K562 (cell line): ENCODE measurements around the gene DUOX2. TPM values are rescaled to one million over a fixed set of nuclear protein-coding genes. Genes with fewer than 3 reads are reported as not detected.

ENCODE experiments used
- ATAC-seq: fragments of 200-7000 bp; cut with Tn5 transposase; 3 replicates; pipeline ENCODE4 v1.9.1; 2020; ENCODE audit warnings: moderate library complexity
- BruUV-seq: library from RNA; stranded (reverse); fragments of 400-500 nt; replicated peaks from 2 replicates; lab custom pipeline; 2021; lab: Mats Ljungman, UMichigan
- CTCF ChIA-PET: fragments of 300-600 bp; formaldehyde crosslinking; extraction: SDS; loops from one replicate; lab custom pipeline; 2021; ENCODE audit warnings: low intra/inter-chr PET ratio; lab: Yijun Ruan, JAX
- POLR2A ChIA-PET: fragments of 300-600, 350-650 bp; sonication (Branson Sonifier 250); formaldehyde crosslinking; extraction: SDS; loops from one replicate; lab custom pipeline; 2021; ENCODE audit warnings: antibody characterized with exemption, inconsistent platforms; lab: Yijun Ruan, JAX
- DNase-seq, 4 experiments: peaks; one replicate each; pipeline versions ENCODE4 v3.0.0 to v3.0.0-alpha.2; 2011 to 2018; ENCODE audit warnings: low spot score in 3 of 4, mixed read lengths in 3 of 4; ENCODE audit errors: extremely low read depth in 1 of 4
- FAIRE-seq: peaks from 2 replicates; lab custom pipeline; 2011; peaks lifted over from hg19 to GRCh38; lab: Jason Lieb, UNC
- H2AFZ ChIP-seq: 2 replicates; pipeline ENCODE4 v1.6.0; 2011; ENCODE audit warnings: low read depth, low read length, control low read depth, inconsistent platforms
- H3K27ac ChIP-seq: fragments of 200-600 bp; 3 replicates; pipeline ENCODE4 v1.8.0; 2011; ENCODE audit warnings: low read depth, mild to moderate bottlenecking, control low read depth, inconsistent platforms, low read length, moderate library complexity, mixed read lengths; ENCODE audit errors: extremely low read depth
- H3K27me3 ChIP-seq, 2 experiments: fragments of 300-600 bp in 1 of 2; 2 replicates in 1 of 2; 3 replicates in 1 of 2; pipeline versions ENCODE4 v1.6.0 to v1.8.0; 2011; ENCODE audit warnings: inconsistent platforms in 2 of 2, low read length in 2 of 2, mild to moderate bottlenecking in 1 of 2, mixed read lengths in 1 of 2, moderate library complexity in 1 of 2; ENCODE audit not compliant: control insufficient read depth in 2 of 2, insufficient read depth in 2 of 2
- H3K36me3 ChIP-seq: fragments of 300-600 bp; 3 replicates; pipeline ENCODE4 v1.8.0; 2011; ENCODE audit warnings: mild to moderate bottlenecking, low read length, inconsistent platforms; ENCODE audit not compliant: control insufficient read depth, insufficient read depth
- H3K4me1 ChIP-seq, 2 experiments: fragments of 200-600 bp in 1 of 2; replicated peaks in 1 of 2; 2 replicates in 1 of 2; 3 replicates in 1 of 2; pipeline versions ENCODE4 v1.5.1 to v1.8.0; 2011; ENCODE audit warnings: inconsistent platforms in 2 of 2, low read length in 2 of 2, mild to moderate bottlenecking in 1 of 2, mixed read lengths in 1 of 2, moderate library complexity in 1 of 2; ENCODE audit not compliant: control insufficient read depth in 2 of 2, insufficient read depth in 2 of 2
- H3K4me2 ChIP-seq: 2 replicates; pipeline ENCODE4 v1.6.1; 2011; ENCODE audit warnings: low read length, control low read depth, inconsistent platforms, mixed read lengths; ENCODE audit not compliant: insufficient read depth
- H3K4me3 ChIP-seq: fragments of 200-600 bp; sonication (generic), shearing (Covaris generic); 2 replicates; pipeline ENCODE4 v1.5.1; 2016; ENCODE audit warnings: control low read depth, inconsistent platforms
- H3K79me2 ChIP-seq: fragments of 200-600 bp; 3 replicates; pipeline ENCODE4 v1.8.0; 2011; ENCODE audit warnings: low read length, inconsistent platforms; ENCODE audit not compliant: control insufficient read depth, insufficient read depth
- H3K9ac ChIP-seq, 2 experiments: 2 replicates each; pipeline versions ENCODE4 v1.6.0 to v1.6.1; 2011; ENCODE audit warnings: low read depth in 2 of 2, low read length in 2 of 2, control low read depth in 1 of 2, inconsistent platforms in 1 of 2, mild to moderate bottlenecking in 1 of 2, mixed read lengths in 1 of 2; ENCODE audit not compliant: insufficient read depth in 1 of 2
- H3K9me1 ChIP-seq: one replicate; pipeline ENCODE4 v1.6.0; 2011; ENCODE audit warnings: inconsistent platforms, mild to moderate bottlenecking, low read length, moderate library complexity; ENCODE audit not compliant: control insufficient read depth, insufficient read depth
- H3K9me3 ChIP-seq: replicated peaks from 2 replicates; pipeline ENCODE4 v1.5.1; 2011; ENCODE audit warnings: low read depth, low read length, inconsistent platforms; ENCODE audit not compliant: control insufficient read depth, insufficient read depth
- H4K20me1 ChIP-seq: replicated peaks from 2 replicates; pipeline ENCODE4 v1.6.1; 2011; ENCODE audit warnings: low read length, inconsistent platforms, mixed read lengths; ENCODE audit not compliant: control insufficient read depth, insufficient read depth
- ATF4 ChIP-seq: fragments of 450-650 bp; formaldehyde crosslinking; IDR thresholded peaks from 2 replicates; pipeline ENCODE4 v1.4.0; 2022; ENCODE audit warnings: mild to moderate bottlenecking, moderate library complexity
- ELF2 ChIP-seq: fragments of 250-450 bp; sonication (Bioruptor Pico); IDR thresholded peaks from 2 replicates; pipeline ENCODE4 v1.5.0; 2021; ENCODE audit warnings: mild to moderate bottlenecking
- HCFC1 ChIP-seq: IDR thresholded peaks from 2 replicates; pipeline ENCODE4 v1.6.1; 2012; ENCODE audit warnings: low read depth, low read length, improper control_type of control experiment
- RBBP5 ChIP-seq: fragments of 200-600 bp; sonication (generic); IDR thresholded peaks from 2 replicates; pipeline ENCODE4 v1.6.1; 2012; ENCODE audit warnings: borderline replicate concordance, mild to moderate bottlenecking, low read length, control low read depth, inconsistent platforms; ENCODE audit not compliant: insufficient read depth, poor library complexity, severe bottlenecking
- TCFL5 ChIP-seq: fragments of 250-450 bp; sonication (Bioruptor Pico); conservative IDR thresholded peaks from 2 replicates; pipeline ENCODE4 v1.6.1; 2021; ENCODE audit warnings: mild to moderate bottlenecking, moderate library complexity, matching md5 sums
- ZFX ChIP-seq: sonication (generic); formaldehyde crosslinking; IDR thresholded peaks from 2 replicates; pipeline ENCODE4 v1.8.0; 2022; ENCODE audit warnings: mild to moderate bottlenecking, missing genetic modification reagents, moderate library complexity
- ZNF592 ChIP-seq: fragments of 450-650 bp; IDR thresholded peaks from 2 replicates; pipeline ENCODE4 v1.6.1; 2017; ENCODE audit warnings: antibody characterized with exemption, mild to moderate bottlenecking
- WGBS: fragments of 100-300 bp; shearing (Covaris generic); methylation state at CpG from one replicate; pipeline ENCODE4 v1.1.6; 2016; ENCODE audit warnings: low coverage, mixed read lengths; ENCODE audit not compliant: insufficient coverage; ENCODE audit errors: missing lambda C conversion rate; 5-methylcytosine and 5-hydroxymethylcytosine counted together
- in situ Hi-C: fragments of 300-500 bp; cut with MboI; formaldehyde crosslinking; loops from 4 replicates; pipeline ENCODE4 v1.15.0; 2018; ENCODE audit warnings: inconsistent platforms, mixed read lengths
- intact Hi-C: fragments of 100-400 bp; cut with micrococcal nuclease; formaldehyde crosslinking; loops from 2 replicates; pipeline ENCODE4 v1.14.2; 2022
- polyA plus RNA-seq, 8 experiments: library from polyadenylated mRNA; depleted of rRNA in 4 of 8; stranded (reverse) in 5 of 8; unstranded in 3 of 8; fragments of >200 nt; fragmentation: Nextera tagmentation in 2 of 8; fragmentation: Illumina TruSeq in 1 of 8; extraction: Ambion mirVana in 2 of 8; extraction: Trizol in 1 of 8; gene quantifications; 2 replicates each; pipeline versions ENCODE4 v1.2.1 to v1.2.3, GENCODE V29; 2011 to 2014; ENCODE audit warnings: inconsistent platforms in 1 of 8, missing spikeins in 1 of 8
- total RNA-seq, 7 experiments: library from RNA; depleted of rRNA in 6 of 7; stranded (reverse); fragments of >200 nt in 6 of 7; fragmentation: Illumina TruSeq in 2 of 7; extraction: Trizol in 2 of 7; gene quantifications; 2 replicates each; pipeline versions ENCODE4 v1.2.1 to v1.2.3, GENCODE V29; 2011 to 2021; ENCODE audit warnings: low replicate concordance in 1 of 7

Gene DUOX2
- total and polyA plus RNA-seq, 9 of the 15 experiments (the other 6 are each of a cell fraction or from before 2014, with no cell fraction given): 0.01 to 0.03 (median 0.02) TPM; not detected in 6

- Histone ChIP-seq H3K27me3 (peaks cover 2 to 37% of the 10 kb centered on the region in 2 experiments; a peak in 4 of 5 replicates), H3K9me3 (no peaks in the 10 kb centered on the region), H3K9me1 (no peaks in the 10 kb centered on the region), H3K4me2 (no peak overlapping the region), H3K79me2 (no peaks in the 10 kb centered on the region), H3K4me1 (peaks cover 0 to 32% of the 10 kb centered on the region in 2 experiments; a peak in 3 of 5 replicates), H3K36me3 (no peaks in the 10 kb centered on the region), H3K27ac (no peak overlapping the region), H4K20me1 (no peaks in the 10 kb centered on the region), H3K4me3 (no peak overlapping the region), H2AFZ (no peak overlapping the region), H3K9ac (no peak overlapping the region)
- BruUV-seq: no TSS peak
- POLR2A ChIA-PET: no interaction called here
- no peak for FAIRE-seq
- CTCF ChIA-PET: no interaction called here
- DNase-seq: no peak
- ATAC-seq: no peak
- in situ Hi-C loops (loop anchor here (25.0 kb wide), 1 partner anchor 154 kb away; the partner anchor contains the start of gene TERB2), intact Hi-C loops (no loop called here)
- 81% methylated on average over 49 of the region's 65 CpGs for WGBS
- TF ChIP-seq TCFL5 (CRISPR knock-in tag): no peak
Observed at GRCh38 chr15:45116482-45117307, 2.7 kb upstream of the DUOX2 start.

- H3K36me3 ChIP-seq: no peaks in the 10 kb centered on the region
- ATAC-seq: no peak
- peaks cover 2 to 32% of the 10 kb centered on the region in 2 experiments; a peak in 4 of 5 replicates for H3K27me3 ChIP-seq
- H3K9me3 ChIP-seq: no peaks in the 10 kb centered on the region
- in situ Hi-C loops: loop anchor here (25.0 kb wide), 1 partner anchor 154 kb away; the partner anchor contains the start of gene TERB2
- no peak overlapping the region for H3K4me3 ChIP-seq
- no peak for FAIRE-seq
- peaks cover 0 to 32% of the 10 kb centered on the region in 2 experiments; a peak in 3 of 5 replicates for H3K4me1 ChIP-seq
- no peak for DNase-seq
- H3K79me2 ChIP-seq: no peaks in the 10 kb centered on the region
- H3K9ac ChIP-seq: no peak overlapping the region
- intact Hi-C loops: no loop called here
- ChIA-PET CTCF (no interaction called here), POLR2A (no interaction called here)
- no TSS peak for BruUV-seq
- no peaks in the 10 kb centered on the region for H4K20me1 ChIP-seq
- no peak overlapping the region for H3K4me2 ChIP-seq
- no peak overlapping the region for H3K27ac ChIP-seq
- H2AFZ ChIP-seq: no peak overlapping the region
- 61% methylated on average over 14 of the region's 19 CpGs for WGBS
- no peaks in the 10 kb centered on the region for H3K9me1 ChIP-seq
- TF ChIP-seq ZNF592 (no peak), ZFX (no peak), ATF4 (CRISPR knock-in tag) (no peak), HCFC1 (no peak), ELF2 (CRISPR knock-in tag) (no peak), RBBP5 (no peak)
Observed at GRCh38 chr15:45116006-45116481, 2.1 kb upstream of the DUOX2 start.
